IMR-90 (cell line): ENCODE measurements around the gene CFD. TPM values are rescaled to one million over a fixed set of nuclear protein-coding genes. Genes with fewer than 3 reads are reported as not detected.

ENCODE experiments used
- ATAC-seq: fragments of 200-7000 bp; cut with Tn5 transposase; 2 replicates; pipeline ENCODE4 v1.9.1; 2020; ENCODE audit warnings: low read depth, mild to moderate bottlenecking, moderate library complexity
- BruUV-seq: library from RNA; stranded (reverse); fragments of 400-500 nt; replicated peaks from 2 replicates; lab custom pipeline; 2021; lab: Mats Ljungman, UMichigan
- CTCF ChIA-PET: fragments of 300-600 bp; formaldehyde crosslinking; extraction: SDS; loops from one replicate; lab custom pipeline; 2021; ENCODE audit warnings: antibody characterized with exemption; lab: Yijun Ruan, JAX
- POLR2A ChIA-PET: fragments of 300-600 bp; sonication (Branson Sonifier 250); formaldehyde crosslinking; loops from one replicate; lab custom pipeline; 2022; ENCODE audit warnings: antibody characterized with exemption; ENCODE audit not compliant: unreplicated experiment; lab: Charles Lee
- DNase-seq: peaks from one replicate; pipeline ENCODE4 v3.0.0; 2013
- H2AFZ ChIP-seq: replicated peaks from 2 replicates; pipeline ENCODE3; 2013; ENCODE audit warnings: low read length, mild to moderate bottlenecking; ENCODE audit not compliant: poor library complexity
- H2AK5ac ChIP-seq: 2 replicates; pipeline ENCODE4 v1.6.1; 2013; ENCODE audit warnings: low read depth, low read length, inconsistent platforms
- H2AK9ac ChIP-seq: replicated peaks from 2 replicates; pipeline ENCODE3; 2013; ENCODE audit warnings: mild to moderate bottlenecking, low read depth, low read length, moderate library complexity; ENCODE audit not compliant: poor library complexity
- H2BK120ac ChIP-seq: 2 replicates; pipeline ENCODE4 v1.6.1; 2013; ENCODE audit warnings: low read depth, low read length, inconsistent platforms
- H2BK15ac ChIP-seq: 3 replicates; pipeline ENCODE4 v1.6.1; 2013; ENCODE audit warnings: low read depth, low read length, inconsistent platforms
- H2BK20ac ChIP-seq: 2 replicates; pipeline ENCODE4 v1.6.1; 2013; ENCODE audit warnings: low read depth, mild to moderate bottlenecking, inconsistent platforms, low read length, moderate library complexity
- H2BK5ac ChIP-seq: 2 replicates; pipeline ENCODE4 v1.6.1; 2013; ENCODE audit warnings: mild to moderate bottlenecking, low read depth, low read length, inconsistent platforms; ENCODE audit not compliant: poor library complexity, severe bottlenecking
- H3K14ac ChIP-seq: replicated peaks from 2 replicates; pipeline ENCODE4 v1.6.1; 2013; ENCODE audit warnings: low read depth, low read length, inconsistent platforms
- H3K18ac ChIP-seq: 2 replicates; pipeline ENCODE4 v1.6.1; 2013; ENCODE audit warnings: low read depth, low read length, control low read depth
- H3K23ac ChIP-seq: 2 replicates; pipeline ENCODE4 v1.6.1; 2013; ENCODE audit warnings: low read depth, low read length, inconsistent platforms
- H3K27ac ChIP-seq: 2 replicates; pipeline ENCODE4 v1.5.1; 2013; ENCODE audit warnings: mild to moderate bottlenecking, control low read depth, low read length; ENCODE audit not compliant: insufficient read depth
- H3K27me3 ChIP-seq: 2 replicates; pipeline ENCODE4 v1.6.1; 2013; ENCODE audit warnings: low read length; ENCODE audit not compliant: control insufficient read depth, insufficient read depth
- H3K36me3 ChIP-seq: 2 replicates; pipeline ENCODE4 v1.6.1; 2013; ENCODE audit warnings: low read length, mixed read lengths; ENCODE audit not compliant: control insufficient read depth, insufficient read depth
- H3K4ac ChIP-seq: 2 replicates; pipeline ENCODE4 v1.6.1; 2013; ENCODE audit warnings: low read depth, low read length, inconsistent platforms
- H3K4me1 ChIP-seq: 2 replicates; pipeline ENCODE4 v1.6.1; 2013; ENCODE audit warnings: low read length, mixed read lengths; ENCODE audit not compliant: control insufficient read depth, insufficient read depth
- H3K4me2 ChIP-seq: 2 replicates; pipeline ENCODE4 v1.6.1; 2013; ENCODE audit warnings: low read depth, mild to moderate bottlenecking, control low read depth, low read length, moderate library complexity
- H3K4me3 ChIP-seq: 2 replicates; pipeline ENCODE4 v1.5.1; 2013; ENCODE audit warnings: low read depth, mild to moderate bottlenecking, control low read depth, low read length, moderate library complexity; ENCODE audit not compliant: insufficient read depth
- H3K56ac ChIP-seq: 2 replicates; pipeline ENCODE4 v1.6.1; 2013; ENCODE audit warnings: low read length, inconsistent platforms; ENCODE audit not compliant: insufficient read depth; ENCODE audit errors: extremely low read depth
- H3K79me1 ChIP-seq, 2 experiments: 2 replicates each; pipeline ENCODE4 v1.6.1; 2013; ENCODE audit warnings: low read length in 2 of 2, inconsistent platforms in 1 of 2, low read depth in 1 of 2
- H3K9ac ChIP-seq: 2 replicates; pipeline ENCODE4 v1.6.1; 2013; ENCODE audit warnings: low read depth, low read length, control low read depth
- H3K9me1 ChIP-seq: 2 replicates; pipeline ENCODE4 v1.6.1; 2013; ENCODE audit warnings: low read length, inconsistent platforms; ENCODE audit not compliant: insufficient read depth
- H3K9me3 ChIP-seq: 2 replicates; pipeline ENCODE4 v1.6.1; 2013; ENCODE audit warnings: low read length; ENCODE audit not compliant: control insufficient read depth, insufficient read depth
- H4K20me1 ChIP-seq: 2 replicates; pipeline ENCODE4 v1.6.1; 2013; ENCODE audit warnings: low read length, inconsistent platforms; ENCODE audit not compliant: insufficient read depth
- H4K5ac ChIP-seq: 2 replicates; pipeline ENCODE4 v1.6.1; 2013; ENCODE audit warnings: mild to moderate bottlenecking, low read depth, low read length, control low read depth
- H4K8ac ChIP-seq, 2 experiments: 2 replicates each; pipeline ENCODE4 v1.6.1; 2013; ENCODE audit warnings: low read depth in 2 of 2, low read length in 2 of 2, control low read depth in 1 of 2, inconsistent platforms in 1 of 2
- H4K91ac ChIP-seq: 2 replicates; pipeline ENCODE4 v1.6.1; 2013; ENCODE audit warnings: low read depth, low read length, inconsistent platforms; ENCODE audit not compliant: insufficient read depth
- BHLHE40 ChIP-seq: fragments of 150-350 bp; IDR thresholded peaks from 2 replicates; pipeline ENCODE4 v1.6.1; 2016; ENCODE audit warnings: mild to moderate bottlenecking, low read depth, low read length
- CEBPB ChIP-seq: IDR thresholded peaks from 2 replicates; pipeline ENCODE4 v1.6.1; 2012; ENCODE audit warnings: low read depth, low read length, improper control_type of control experiment
- CHD1 ChIP-seq: IDR thresholded peaks from 2 replicates; pipeline ENCODE4 v1.6.1; 2012; ENCODE audit warnings: low read depth, low read length, improper control_type of control experiment
- FOS ChIP-seq: fragments of 150-350 bp; IDR thresholded peaks from 2 replicates; pipeline ENCODE4 v1.6.1; 2016; ENCODE audit warnings: low read depth, low read length
- MAFK ChIP-seq: IDR thresholded peaks from 2 replicates; pipeline ENCODE4 v1.6.1; 2012; ENCODE audit warnings: low read depth, low read length, improper control_type of control experiment
- MAZ ChIP-seq: IDR thresholded peaks from 2 replicates; pipeline ENCODE4 v1.6.1; 2012; ENCODE audit warnings: low read depth, mild to moderate bottlenecking, low read length, improper control_type of control experiment, moderate library complexity, borderline replicate concordance
- MXI1 ChIP-seq: IDR thresholded peaks from 2 replicates; pipeline ENCODE4 v1.6.1; 2012; ENCODE audit warnings: low read depth, mild to moderate bottlenecking, low read length, moderate library complexity, borderline replicate concordance
- NFE2L2 ChIP-seq: fragments of 150-350 bp; IDR thresholded peaks from 2 replicates; pipeline ENCODE4 v1.6.1; 2016; ENCODE audit warnings: low read depth, mild to moderate bottlenecking, low read length
- POLR2A ChIP-seq: IDR thresholded peaks from 2 replicates; pipeline ENCODE4 v1.6.1; 2012; ENCODE audit warnings: mild to moderate bottlenecking, low read depth, low read length
- RAD21 ChIP-seq: IDR thresholded peaks from 2 replicates; pipeline ENCODE4 v1.6.1; 2012; ENCODE audit warnings: low read length, improper control_type of control experiment
- RCOR1 ChIP-seq: IDR thresholded peaks from 2 replicates; pipeline ENCODE4 v1.6.1; 2012; ENCODE audit warnings: mild to moderate bottlenecking, low read length, improper control_type of control experiment; ENCODE audit not compliant: insufficient replicate concordance
- RFX5 ChIP-seq: IDR thresholded peaks from 2 replicates; pipeline ENCODE4 v1.8.0; 2012; ENCODE audit warnings: low read depth, mild to moderate bottlenecking, low read length, moderate library complexity
- SMC3 ChIP-seq: fragments of 150-350 bp; IDR thresholded peaks from 2 replicates; pipeline ENCODE4 v1.6.1; 2016; ENCODE audit warnings: low read depth, mild to moderate bottlenecking, antibody characterized with exemption, low read length, moderate library complexity
- WGBS, 2 experiments: methylation state at CpG; one replicate each; pipeline versions ENCODE4 v1.1.5 to v1.1.7; 2013; ENCODE audit warnings: missing lambda C conversion rate in 2 of 2; ENCODE audit not compliant: insufficient read length in 1 of 2; ENCODE audit errors: extremely low coverage in 2 of 2; 5-methylcytosine and 5-hydroxymethylcytosine counted together
- dilution Hi-C: fragments of 300-500 bp; cut with HindIII; formaldehyde crosslinking; loops from one replicate; pipeline ENCODE4 v1.14.3; 2018; ENCODE audit warnings: low sequenced_read_pairs; ENCODE audit not compliant: unreplicated experiment
- in situ Hi-C: fragments of 300-500 bp; cut with MboI; formaldehyde crosslinking; loops from 3 replicates; pipeline ENCODE4 v1.14.3; 2019; ENCODE audit warnings: low sequenced_read_pairs, inconsistent platforms, mixed read lengths
- intact Hi-C: fragments of 100-400 bp; cut with micrococcal nuclease; formaldehyde crosslinking; loops from 2 replicates; pipeline ENCODE4 v1.10.0; 2022
- polyA plus RNA-seq, 3 experiments: library from polyadenylated mRNA; depleted of rRNA; stranded (reverse); fragments of >200 nt; gene quantifications; 2 replicates each; pipeline ENCODE4 v1.2.3, GENCODE V29; 2012; ENCODE audit warnings: low replicate concordance in 1 of 3
- total RNA-seq: library from RNA; depleted of rRNA; stranded (reverse); fragments of >200 nt; gene quantifications from 2 replicates; pipeline ENCODE4 v1.2.3, GENCODE V29; 2012
- TF ChIP-seq, protein P1 (sequence below): fragments of 150-350 bp; IDR thresholded peaks from 2 replicates; pipeline ENCODE4 v1.6.1; 2017; ENCODE audit warnings: mild to moderate bottlenecking, antibody characterized with exemption, low read length, low read depth
- TF ChIP-seq, protein P2 (sequence below): fragments of 150-350 bp; IDR thresholded peaks from 2 replicates; pipeline ENCODE4 v1.6.1; 2016; ENCODE audit warnings: low read depth, mild to moderate bottlenecking, low read length, moderate library complexity, borderline replicate concordance
- TF ChIP-seq, protein P3 (sequence below): conservative IDR thresholded peaks from 2 replicates; pipeline ENCODE4 v1.5.1; 2012; ENCODE audit warnings: mild to moderate bottlenecking, low read depth, low read length, improper control_type of control experiment

The CFD gene
- total and polyA plus RNA-seq, 2 of the 4 experiments (the other 2 are of a cell fraction), result 1.4 to 2.8 TPM

DNA sequence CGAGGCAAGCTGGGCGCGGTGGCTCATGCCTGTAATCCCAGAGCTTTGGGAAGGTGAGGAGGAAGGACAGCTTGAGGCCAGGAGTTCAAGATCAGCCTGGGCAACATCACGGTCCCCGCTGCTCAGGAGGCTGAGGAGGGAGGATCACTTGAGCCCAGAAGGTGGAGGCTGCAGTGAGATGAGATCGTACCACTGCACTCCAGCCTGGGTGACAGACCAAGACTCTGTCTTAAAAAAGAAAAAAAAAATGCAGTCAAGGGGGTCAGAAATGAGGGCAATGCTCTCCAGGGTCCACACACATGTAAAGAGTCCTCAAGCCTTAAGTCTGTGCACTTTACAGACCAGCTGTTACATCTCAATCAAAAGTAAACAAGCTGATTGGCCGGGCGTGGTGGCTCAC, 45.1 kb downstream of the CFD start:
- H3K79me1 ChIP-seq, result peaks cover 12 to 76% of the 10 kb centered on the region in 2 experiments
- H3K4me2 ChIP-seq, result no peak overlapping the region
- no peak overlapping the region for H2AK9ac ChIP-seq
- intact Hi-C loops, result no loop called here
- ChIA-PET CTCF (no interaction called here), POLR2A (interaction anchor here (0.6 kb wide), 1 partner anchor 11 kb away, joined by 3 read pairs; no protein-coding TSS in a partner anchor)
- H4K91ac ChIP-seq, result no peak overlapping the region
- WGBS, 2 experiments, result 100% methylated on average over 2 of the region's 8 CpGs; no CpG with 5 or more reads in 1 of the 2 experiments
- no peak overlapping the region for H3K4me3 ChIP-seq
- BruUV-seq, result no TSS peak
- no peak overlapping the region for H3K9ac ChIP-seq
- H3K18ac ChIP-seq, result no peak overlapping the region
- H2BK5ac ChIP-seq, result no peak overlapping the region
- no peaks in the 10 kb centered on the region for H3K27me3 ChIP-seq
- H2BK120ac ChIP-seq, result no peak overlapping the region
- no peak for TF ChIP-seq MXI1
- TF ChIP-seq, protein P1, sequence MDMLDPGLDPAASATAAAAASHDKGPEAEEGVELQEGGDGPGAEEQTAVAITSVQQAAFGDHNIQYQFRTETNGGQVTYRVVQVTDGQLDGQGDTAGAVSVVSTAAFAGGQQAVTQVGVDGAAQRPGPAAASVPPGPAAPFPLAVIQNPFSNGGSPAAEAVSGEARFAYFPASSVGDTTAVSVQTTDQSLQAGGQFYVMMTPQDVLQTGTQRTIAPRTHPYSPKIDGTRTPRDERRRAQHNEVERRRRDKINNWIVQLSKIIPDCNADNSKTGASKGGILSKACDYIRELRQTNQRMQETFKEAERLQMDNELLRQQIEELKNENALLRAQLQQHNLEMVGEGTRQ, result no peak
- TF ChIP-seq, protein P2, sequence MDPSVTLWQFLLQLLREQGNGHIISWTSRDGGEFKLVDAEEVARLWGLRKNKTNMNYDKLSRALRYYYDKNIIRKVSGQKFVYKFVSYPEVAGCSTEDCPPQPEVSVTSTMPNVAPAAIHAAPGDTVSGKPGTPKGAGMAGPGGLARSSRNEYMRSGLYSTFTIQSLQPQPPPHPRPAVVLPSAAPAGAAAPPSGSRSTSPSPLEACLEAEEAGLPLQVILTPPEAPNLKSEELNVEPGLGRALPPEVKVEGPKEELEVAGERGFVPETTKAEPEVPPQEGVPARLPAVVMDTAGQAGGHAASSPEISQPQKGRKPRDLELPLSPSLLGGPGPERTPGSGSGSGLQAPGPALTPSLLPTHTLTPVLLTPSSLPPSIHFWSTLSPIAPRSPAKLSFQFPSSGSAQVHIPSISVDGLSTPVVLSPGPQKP, result no peak
- no peak for TF ChIP-seq POLR2A
- TF ChIP-seq RAD21, result no peak
- TF ChIP-seq RCOR1, result no peak
- TF ChIP-seq CEBPB, result no peak
- TF ChIP-seq MAFK, result no peak
- no peak for TF ChIP-seq CHD1
- no peak for TF ChIP-seq SMC3
- no peak for TF ChIP-seq MAZ
- no peak for TF ChIP-seq BHLHE40
- TF ChIP-seq RFX5, result no peak
- no peak for TF ChIP-seq NFE2L2
- TF ChIP-seq FOS, result no peak
- TF ChIP-seq, protein P3, sequence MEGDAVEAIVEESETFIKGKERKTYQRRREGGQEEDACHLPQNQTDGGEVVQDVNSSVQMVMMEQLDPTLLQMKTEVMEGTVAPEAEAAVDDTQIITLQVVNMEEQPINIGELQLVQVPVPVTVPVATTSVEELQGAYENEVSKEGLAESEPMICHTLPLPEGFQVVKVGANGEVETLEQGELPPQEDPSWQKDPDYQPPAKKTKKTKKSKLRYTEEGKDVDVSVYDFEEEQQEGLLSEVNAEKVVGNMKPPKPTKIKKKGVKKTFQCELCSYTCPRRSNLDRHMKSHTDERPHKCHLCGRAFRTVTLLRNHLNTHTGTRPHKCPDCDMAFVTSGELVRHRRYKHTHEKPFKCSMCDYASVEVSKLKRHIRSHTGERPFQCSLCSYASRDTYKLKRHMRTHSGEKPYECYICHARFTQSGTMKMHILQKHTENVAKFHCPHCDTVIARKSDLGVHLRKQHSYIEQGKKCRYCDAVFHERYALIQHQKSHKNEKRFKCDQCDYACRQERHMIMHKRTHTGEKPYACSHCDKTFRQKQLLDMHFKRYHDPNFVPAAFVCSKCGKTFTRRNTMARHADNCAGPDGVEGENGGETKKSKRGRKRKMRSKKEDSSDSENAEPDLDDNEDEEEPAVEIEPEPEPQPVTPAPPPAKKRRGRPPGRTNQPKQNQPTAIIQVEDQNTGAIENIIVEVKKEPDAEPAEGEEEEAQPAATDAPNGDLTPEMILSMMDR, result no peak
- H4K8ac ChIP-seq, result no peak overlapping the region
- no peak overlapping the region for H2BK15ac ChIP-seq
- no peak overlapping the region for H3K56ac ChIP-seq
- H2BK20ac ChIP-seq, result no peak overlapping the region
- no peak overlapping the region for H3K27ac ChIP-seq
- H3K4ac ChIP-seq, result no peak overlapping the region
- no peak overlapping the region for H4K5ac ChIP-seq
- no peak overlapping the region for H2AK5ac ChIP-seq
- H2AFZ ChIP-seq, result no peak overlapping the region
- no peak overlapping the region for H3K23ac ChIP-seq
- H4K20me1 ChIP-seq, result peaks cover 84% of the 10 kb centered on the region
- in situ Hi-C loops, result no loop called here
- no peaks in the 10 kb centered on the region for H3K9me3 ChIP-seq
- H3K36me3 ChIP-seq, result peaks cover 15% of the 10 kb centered on the region
- H3K4me1 ChIP-seq, result peaks cover 5% of the 10 kb centered on the region; the same call in 1 of the 2 replicates
- H3K14ac ChIP-seq, result no peak overlapping the region
- dilution Hi-C loops, result no loop called here
- DNase-seq (no peak), ATAC-seq (no peak)
- no peaks in the 10 kb centered on the region; the same call in 1 of the 2 replicates for H3K9me1 ChIP-seq
